Posterior cingulate gyrus (tissue), 11 donors: ENCODE data around the gene KRTAP9-4.
"Not testable (repeated sequence)": the region's sequence is repeated elsewhere in the genome, so short reads cannot be mapped to it uniquely, and the experiment has no call there.

ENCODE experiments used
- DNase-seq, 10 donors: peaks; one replicate each; pipeline versions ENCODE4 v3.0.0 to v3.0.0-alpha.2; 2020 to 2021; ENCODE audit warnings: mixed read lengths in 3 of 10
- intact Hi-C: fragments of 100-400 bp; cut with DNase I; formaldehyde crosslinking; loops from one replicate; pipeline ENCODE4 v1.15.1; 2023

The KRTAP9-4 gene

GRCh38 chr17:41249637-41250240 is at the start of gene KRTAP9-4:
Gene KRTAP9-4 (plus strand): TSS chr17:41249687. CDS start chr17:41249721, 34 bp downstream.
- intact Hi-C loops, DNase-seq: not testable (repeated sequence)

GRCh38 chr17:41211845-41212466 is 37.5 kb upstream of the KRTAP9-4 start:
- intact Hi-C loops = no loop called here
- DNase-seq = no peak

GRCh38 chr17:41212524-41213169 is 36.8 kb upstream of the KRTAP9-4 start:
- no peak for DNase-seq
- intact Hi-C loops = no loop called here

- DNase-seq = no peak
- intact Hi-C loops = no loop called here
Observed at GRCh38 chr17:41215681-41216080, 33.8 kb upstream of the KRTAP9-4 start.

- intact Hi-C loops = no loop called here
Observed at GRCh38 chr17:41223821-41224220, 25.7 kb upstream of the KRTAP9-4 start.

GRCh38 chr17:41226051-41226450 is 23.4 kb upstream of the KRTAP9-4 start:
- DNase-seq = no peak
- intact Hi-C loops = no loop called here

More at GRCh38 chr17:41223821-41224220, 25.7 kb upstream of the KRTAP9-4 start:
- DNase-seq = no peak

- intact Hi-C loops, DNase-seq: not testable (repeated sequence)
Observed at GRCh38 chr17:41226598-41227095, 22.8 kb upstream of the KRTAP9-4 start, which contains the start of gene KRTAP9-2. Gene KRTAP9-2 (plus strand): TSS chr17:41226648. CDS start chr17:41226655, 7 bp downstream.

- intact Hi-C loops = no loop called here
- DNase-seq = no peak
Observed at GRCh38 chr17:41230094-41230493, 19.4 kb upstream of the KRTAP9-4 start.

GRCh38 chr17:41231731-41232130 is 17.8 kb upstream of the KRTAP9-4 start:
- intact Hi-C loops = no loop called here
- no peak for DNase-seq

GRCh38 chr17:41232399-41233105 is 16.9 kb upstream of the KRTAP9-4 start, which contains the start of gene KRTAP9-3:
Gene KRTAP9-3 (plus strand): TSS chr17:41232449. CDS start chr17:41232502, 53 bp downstream.
- intact Hi-C loops = not testable (repeated sequence)

GRCh38 chr17:41237116-41237515 is 12.4 kb upstream of the KRTAP9-4 start:
- DNase-seq, intact Hi-C loops: not testable (repeated sequence)

More at GRCh38 chr17:41232399-41233105, 16.9 kb upstream of the KRTAP9-4 start, which contains the start of gene KRTAP9-3:
- DNase-seq = not testable (repeated sequence)

GRCh38 chr17:41237949-41238437 is 11.5 kb upstream of the KRTAP9-4 start, which contains the start of gene KRTAP9-8:
Gene KRTAP9-8 (plus strand): TSS chr17:41237999. CDS start chr17:41238052, 53 bp downstream.
- DNase-seq, intact Hi-C loops: not testable (repeated sequence)

- not testable (repeated sequence) for DNase-seq
Observed at GRCh38 chr17:41246995-41247787, 2.3 kb upstream of the KRTAP9-4 start.

GRCh38 chr17:41251261-41251660 is 1.8 kb downstream of the KRTAP9-4 start:
- intact Hi-C loops = no loop called here
- DNase-seq = no peak

More at GRCh38 chr17:41246995-41247787, 2.3 kb upstream of the KRTAP9-4 start:
- intact Hi-C loops = not testable (repeated sequence)

GRCh38 chr17:41254861-41255260 is 5.4 kb downstream of the KRTAP9-4 start:
- intact Hi-C loops = no loop called here
- DNase-seq = no peak

GRCh38 chr17:41255381-41256290 is 6.1 kb downstream of the KRTAP9-4 start, which contains the start of gene KRTAP9-9:
Gene KRTAP9-9 (plus strand): TSS chr17:41255384.
- intact Hi-C loops = not testable (repeated sequence)
- peak in 1 of 10 donors; percentile 69 for DNase-seq

GRCh38 chr17:41256291-41256685 is 6.8 kb downstream of the KRTAP9-4 start:
- intact Hi-C loops = no loop called here
- DNase-seq = no peak

- no peak for DNase-seq
- intact Hi-C loops = no loop called here
Observed at GRCh38 chr17:41258406-41258805, 8.9 kb downstream of the KRTAP9-4 start.
